DMS153 (cell line): ENCODE data around the gene TOMM20L.

ENCODE experiments used
- DNase-seq: peaks from one replicate; lab custom pipeline; 2025; lab: John Stamatoyannopoulos, UW

Gene TOMM20L

GRCh38 chr14:58427281-58428117 is 31.8 kb downstream of the TOMM20L start, which contains the start of the genes KIAA0586 and TIMM9:
Gene KIAA0586, plus strand, starts transcription at chr14:58427719. Its CDS starts 546 bp downstream, at chr14:58428265.
Gene TIMM9, minus strand, starts transcription at chr14:58427531. Its CDS starts 15,586 bp downstream, at chr14:58411945.
- peak; percentile 97 for DNase-seq

GRCh38 chr14:58428118-58428683 is 32.5 kb downstream of the TOMM20L start:
- no peak for DNase-seq

GRCh38 chr14:58430156-58430555 is 34.4 kb downstream of the TOMM20L start:
- no peak for DNase-seq

- no peak for DNase-seq
Measured at GRCh38 chr14:58439476-58439875, 43.7 kb downstream of the TOMM20L start.

- no peak for DNase-seq
Measured at GRCh38 chr14:58444627-58445026, 48.9 kb downstream of the TOMM20L start.

GRCh38 chr14:58455593-58456265 is 60.0 kb downstream of the TOMM20L start:
- no peak for DNase-seq
